Chondrocyte (in vitro differentiated cells): Measurements from ENCODE around the gene FGF23. TPM values are rescaled to one million over a fixed set of nuclear protein-coding genes. Genes with fewer than 3 reads are reported as not detected.

Experiments used
- DNase-seq: peaks from one replicate; pipeline ENCODE4 v3.0.0; 2021; ENCODE audit warnings: mixed read lengths, low spot score
- H3K27ac Mint-ChIP-seq: one replicate; pipeline ENCODE4 v1.8.0; 2021; ENCODE audit warnings: mild to moderate bottlenecking, moderate library complexity, mixed read lengths; ENCODE audit not compliant: unreplicated experiment
- H3K27me3 Mint-ChIP-seq: 2 replicates; pipeline ENCODE4 v1.8.0; 2021; ENCODE audit warnings: low read depth, mixed read lengths
- H3K36me3 Mint-ChIP-seq: 2 replicates; pipeline ENCODE4 v1.8.0; 2021; ENCODE audit warnings: low read depth, mixed read lengths
- H3K4me1 Mint-ChIP-seq: 2 replicates; pipeline ENCODE4 v1.8.0; 2021; ENCODE audit warnings: low read depth, mild to moderate bottlenecking, mixed read lengths
- H3K4me3 Mint-ChIP-seq: one replicate; pipeline ENCODE4 v1.8.0; 2021; ENCODE audit warnings: mild to moderate bottlenecking, moderate library complexity, mixed read lengths; ENCODE audit not compliant: unreplicated experiment
- H3K9me3 Mint-ChIP-seq: 2 replicates; pipeline ENCODE4 v1.8.0; 2021; ENCODE audit warnings: low read depth, mixed read lengths
- total RNA-seq: library from RNA; stranded (reverse); gene quantifications from 3 replicates; pipeline ENCODE4 v1.2.1, GENCODE V29; 2021
- TF ChIP-seq, protein P1 (sequence below): fragments of 200-600 bp; sonication (generic); IDR thresholded peaks from 2 replicates; pipeline ENCODE4 v1.5.0; 2021; ENCODE audit warnings: antibody characterized with exemption, mild to moderate bottlenecking, moderate library complexity

The FGF23 gene
- total RNA-seq, 1 donor from 2014 or later, result not detected

DNA sequence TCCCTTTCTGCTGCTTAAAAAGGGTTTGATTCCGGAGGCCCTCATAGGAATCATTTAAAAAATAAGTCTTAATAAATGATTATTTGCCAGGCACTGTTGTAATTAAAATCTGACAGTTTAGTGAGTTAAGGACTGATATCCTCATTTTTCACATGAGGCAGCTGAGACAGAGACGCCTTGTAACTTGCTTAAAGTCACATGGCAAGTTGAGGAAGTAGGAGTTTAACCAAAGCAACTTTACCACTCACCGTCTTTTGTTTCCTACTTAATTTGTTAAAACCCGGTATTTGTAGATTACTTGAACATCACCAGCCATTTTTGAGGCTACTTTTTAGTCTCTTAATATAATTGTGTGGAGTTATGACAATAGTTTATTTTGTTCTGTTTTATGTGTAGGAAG, 56.1 kb downstream of the FGF23 start:
- TF ChIP-seq, protein P1, sequence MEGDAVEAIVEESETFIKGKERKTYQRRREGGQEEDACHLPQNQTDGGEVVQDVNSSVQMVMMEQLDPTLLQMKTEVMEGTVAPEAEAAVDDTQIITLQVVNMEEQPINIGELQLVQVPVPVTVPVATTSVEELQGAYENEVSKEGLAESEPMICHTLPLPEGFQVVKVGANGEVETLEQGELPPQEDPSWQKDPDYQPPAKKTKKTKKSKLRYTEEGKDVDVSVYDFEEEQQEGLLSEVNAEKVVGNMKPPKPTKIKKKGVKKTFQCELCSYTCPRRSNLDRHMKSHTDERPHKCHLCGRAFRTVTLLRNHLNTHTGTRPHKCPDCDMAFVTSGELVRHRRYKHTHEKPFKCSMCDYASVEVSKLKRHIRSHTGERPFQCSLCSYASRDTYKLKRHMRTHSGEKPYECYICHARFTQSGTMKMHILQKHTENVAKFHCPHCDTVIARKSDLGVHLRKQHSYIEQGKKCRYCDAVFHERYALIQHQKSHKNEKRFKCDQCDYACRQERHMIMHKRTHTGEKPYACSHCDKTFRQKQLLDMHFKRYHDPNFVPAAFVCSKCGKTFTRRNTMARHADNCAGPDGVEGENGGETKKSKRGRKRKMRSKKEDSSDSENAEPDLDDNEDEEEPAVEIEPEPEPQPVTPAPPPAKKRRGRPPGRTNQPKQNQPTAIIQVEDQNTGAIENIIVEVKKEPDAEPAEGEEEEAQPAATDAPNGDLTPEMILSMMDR, result no peak
- Mint-ChIP-seq H3K27ac (no peak overlapping the region), H3K4me1 (peaks cover 38% of the 10 kb centered on the region), H3K36me3 (peaks cover 3% of the 10 kb centered on the region), H3K4me3 (no peak overlapping the region), H3K27me3 (no peaks in the 10 kb centered on the region), H3K9me3 (no peaks in the 10 kb centered on the region)
- DNase-seq, result no peak

DNA sequence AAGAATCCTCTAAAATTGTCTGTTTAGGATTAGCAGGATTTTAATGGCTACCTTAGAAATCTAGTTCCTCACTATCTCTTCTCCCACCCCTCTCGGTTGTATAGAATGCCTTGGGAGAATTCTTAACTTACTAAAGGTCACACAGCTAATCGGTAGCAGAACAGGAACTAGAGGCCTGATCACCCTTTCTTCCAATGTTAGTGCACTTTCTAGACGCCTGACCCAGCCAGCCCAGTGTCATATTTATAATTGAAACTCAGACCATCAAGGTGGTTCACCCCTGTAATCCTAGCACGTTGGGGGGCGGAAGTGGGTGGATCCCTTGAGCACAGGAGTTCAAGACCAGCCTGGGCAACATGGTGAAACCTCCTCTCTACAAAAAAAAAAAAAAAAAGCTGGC, 56.8 kb downstream of the FGF23 start:
- Mint-ChIP-seq H3K4me3 (peak overlapping the region; percentile 31), H3K27me3 (no peaks in the 10 kb centered on the region), H3K27ac (no peak overlapping the region), H3K4me1 (peaks cover 38% of the 10 kb centered on the region), H3K9me3 (no peaks in the 10 kb centered on the region), H3K36me3 (peaks cover 3% of the 10 kb centered on the region)
- DNase-seq, result no peak
- TF ChIP-seq, protein P1, result no peak

DNA sequence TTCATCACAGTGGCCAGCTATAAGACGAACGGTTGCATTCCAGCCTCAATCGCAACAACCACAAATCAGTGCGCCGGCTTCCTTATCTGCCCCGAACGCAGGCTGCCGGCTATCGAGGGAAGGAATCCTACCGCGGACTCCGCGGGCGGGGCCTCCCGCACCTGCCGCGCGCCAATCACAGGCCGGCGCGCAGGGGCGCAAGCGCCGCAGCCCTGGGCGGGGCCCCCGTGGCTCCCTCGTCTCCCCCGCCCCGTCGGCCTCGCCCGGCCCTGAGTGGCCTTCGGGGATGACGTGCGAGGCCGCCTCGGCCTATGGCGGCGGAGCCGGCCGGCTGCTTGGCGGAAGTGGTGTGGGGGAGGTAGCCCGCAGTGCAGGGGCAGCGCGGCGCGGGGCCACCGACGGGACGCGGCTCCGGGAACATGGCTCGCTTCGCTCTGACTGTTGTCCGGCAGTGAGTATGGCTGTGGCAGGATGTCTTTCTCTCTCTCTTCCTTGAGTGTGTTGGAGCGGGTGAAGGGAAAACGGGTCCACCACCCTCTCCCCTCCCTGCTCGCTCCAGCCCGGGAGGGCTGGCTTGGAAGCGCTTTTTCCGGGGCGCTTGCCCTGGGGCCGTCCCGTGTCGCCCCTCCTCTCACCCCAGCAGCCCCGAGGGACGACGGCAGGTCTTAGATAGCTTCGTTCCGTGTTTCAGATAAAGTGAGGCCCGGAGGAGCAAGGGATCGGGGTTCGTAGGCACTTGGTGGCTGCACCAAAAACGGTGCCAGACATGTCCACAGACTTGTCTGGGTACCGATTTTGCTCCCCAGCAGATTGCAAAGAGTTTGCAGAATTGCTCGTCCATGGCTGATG, 58.4 kb downstream of the FGF23 start, which contains the start of gene TIGAR:
Gene TIGAR, plus strand, starts transcription at position 361 of the 849 bp plus-strand sequence. Its CDS starts 59 bp downstream, at position 420.
- no peak for DNase-seq
- H3K27ac Mint-ChIP-seq, result peak within 1 kb of the TSS; percentile 95
- peak within 1 kb of the TSS; percentile 83 for H3K4me3 Mint-ChIP-seq
- no peaks in the 10 kb centered on the region for H3K9me3 Mint-ChIP-seq
- TF ChIP-seq, protein P1, result no peak
- peaks cover 3% of the 10 kb centered on the region for H3K36me3 Mint-ChIP-seq
- H3K27me3 Mint-ChIP-seq, result no peaks in the 10 kb centered on the region
- H3K4me1 Mint-ChIP-seq, result peaks cover 35% of the 10 kb centered on the region

DNA sequence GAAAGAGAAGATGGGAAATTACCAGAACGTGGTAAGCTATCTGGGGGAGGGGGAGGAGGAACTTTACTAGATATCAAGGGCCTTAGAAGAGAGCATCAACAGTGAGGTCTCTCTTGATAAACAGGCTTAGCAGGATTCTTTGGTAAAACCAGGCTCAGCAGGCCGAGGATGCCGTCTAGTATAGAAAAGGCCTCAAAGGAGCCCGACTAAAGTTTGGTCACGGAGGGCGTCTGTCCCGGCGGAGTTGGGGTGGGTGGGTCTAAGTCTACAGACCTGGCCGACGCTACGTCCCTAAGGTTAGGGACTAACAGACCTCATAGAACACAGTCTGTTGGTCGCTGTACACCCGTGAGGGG, 59.0 kb downstream of the FGF23 start:
- Mint-ChIP-seq H3K27me3 (no peaks in the 10 kb centered on the region), H3K27ac (peak overlapping the region; percentile 92), H3K9me3 (no peaks in the 10 kb centered on the region), H3K4me3 (peak overlapping the region; percentile 83), H3K4me1 (peaks cover 32% of the 10 kb centered on the region), H3K36me3 (peaks cover 3% of the 10 kb centered on the region)
- DNase-seq, result no peak
- TF ChIP-seq, protein P1, result no peak

Other genes starting within 250 kb of the FGF23 start
- gene CCND2, start 106.0 kb downstream of the FGF23 start, total RNA-seq, result 128 to 158 TPM (median 129 TPM) in 3 replicates
- 27.1 to 30.1 TPM (median 28.8 TPM) in 3 replicates for gene TIGAR, start 58.5 kb downstream of the FGF23 start, total RNA-seq
- not detected in 3 replicates for gene FGF6, start 66.1 kb upstream of the FGF23 start, total RNA-seq
- gene RAD51AP1, start 159.2 kb upstream of the FGF23 start, total RNA-seq, result 3.8 to 8.7 TPM (median 3.8 TPM) in 3 replicates
- gene DYRK4, start 182.5 kb upstream of the FGF23 start, total RNA-seq, result 37.9 to 48.6 TPM (median 38.7 TPM) in 3 replicates